Measurements from ENCODE around the gene SLC19A2.

Gene SLC19A2

DNA sequence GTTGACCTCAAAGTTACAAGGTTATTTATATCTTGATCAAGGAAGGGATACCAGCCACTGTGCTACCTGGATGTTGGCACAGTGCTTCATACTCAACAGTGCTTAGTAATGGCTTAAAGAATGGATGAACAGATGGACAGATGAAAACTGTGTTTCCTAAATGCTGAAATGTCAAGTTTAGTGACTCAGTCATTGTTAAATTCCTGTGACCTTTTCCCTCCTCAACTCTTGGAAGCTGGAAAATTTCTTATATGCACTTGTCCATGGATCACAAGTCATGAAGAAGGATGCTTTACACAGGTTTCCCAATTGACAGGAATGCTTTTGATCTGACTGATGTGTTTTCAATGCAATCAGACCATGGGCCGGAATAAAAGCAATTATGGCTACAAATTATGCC is 39.6 kb upstream of the SLC19A2 start:
- Histone ChIP-seq H3K27me3 (ENCODE audit: control insufficient read depth, insufficient read depth, low read length) (no peaks in the 10 kb centered on the region), H3K4me3 (ENCODE audit: low read length) (no peak overlapping the region), H3K9me3 (ENCODE audit: control insufficient read depth, insufficient read depth, low read length) (no peaks in the 10 kb centered on the region), H3K4me1 (ENCODE audit: control insufficient read depth, insufficient read depth, low read length) (no peaks in the 10 kb centered on the region; the same call in 1 of the 2 replicates), H3K36me3 (ENCODE audit: control insufficient read depth, insufficient read depth, low read length) (no peaks in the 10 kb centered on the region), H3K27ac (ENCODE audit: low read length) (no peak overlapping the region)
- WGBS (ENCODE audit: insufficient coverage, insufficient read length), result no CpG with 5 or more reads among the region's 1 CpG
- DNase-seq (ENCODE audit: low read depth, low spot score), result no peak

DNA sequence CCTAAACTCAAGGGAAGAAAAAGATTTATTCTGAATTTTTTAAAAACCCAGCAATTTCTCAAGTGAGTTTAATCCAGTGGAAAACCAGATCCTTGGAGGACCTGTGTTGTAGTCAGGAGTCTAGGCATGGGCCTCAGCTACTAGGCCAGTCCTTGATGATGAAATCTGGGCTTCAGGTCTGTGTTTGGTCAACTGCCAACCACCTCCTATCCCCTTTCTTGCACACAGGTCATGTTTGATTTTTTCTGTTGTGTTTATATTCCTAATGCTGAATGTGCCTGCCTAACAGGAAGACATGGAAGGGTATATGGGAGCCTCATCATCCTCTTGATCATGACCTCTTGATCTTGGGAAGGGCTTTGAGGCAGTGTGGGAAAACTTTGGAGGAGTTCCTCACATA is 38.2 kb upstream of the SLC19A2 start:
- no peak overlapping the region for H3K27ac ChIP-seq (ENCODE audit: low read length)
- H3K27me3 ChIP-seq (ENCODE audit: control insufficient read depth, insufficient read depth, low read length), result no peaks in the 10 kb centered on the region
- no peaks in the 10 kb centered on the region for H3K9me3 ChIP-seq (ENCODE audit: control insufficient read depth, insufficient read depth, low read length)
- no peak overlapping the region for H3K4me3 ChIP-seq (ENCODE audit: low read length)
- no peaks in the 10 kb centered on the region; the same call in 1 of the 2 replicates for H3K4me1 ChIP-seq (ENCODE audit: control insufficient read depth, insufficient read depth, low read length)
- DNase-seq (ENCODE audit: low read depth, low spot score), result no peak
- no peaks in the 10 kb centered on the region for H3K36me3 ChIP-seq (ENCODE audit: control insufficient read depth, insufficient read depth, low read length)

DNA sequence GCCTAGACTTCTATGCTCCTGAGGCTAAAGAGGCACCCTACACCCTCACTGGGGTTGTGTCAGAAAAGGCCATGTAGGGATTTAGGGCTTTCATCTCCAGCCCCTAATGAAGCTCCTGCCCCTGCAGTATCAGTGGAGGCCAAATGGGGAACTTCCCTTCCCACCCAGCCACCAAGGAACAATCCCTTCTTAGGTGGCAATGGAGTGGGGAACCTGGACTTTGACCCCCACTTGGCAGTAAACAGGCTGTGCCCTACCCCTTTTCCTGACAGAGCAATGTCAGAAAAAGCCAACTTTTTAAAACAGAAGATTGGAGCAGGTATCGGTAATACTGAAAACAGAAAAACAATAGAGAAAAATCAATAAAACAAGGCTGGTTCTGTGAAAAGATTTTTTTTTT is 35.5 kb upstream of the SLC19A2 start:
- Histone ChIP-seq H3K36me3 (ENCODE audit: control insufficient read depth, insufficient read depth, low read length) (no peaks in the 10 kb centered on the region), H3K4me3 (ENCODE audit: low read length) (no peak overlapping the region), H3K27me3 (ENCODE audit: control insufficient read depth, insufficient read depth, low read length) (no peaks in the 10 kb centered on the region), H3K27ac (ENCODE audit: low read length) (no peak overlapping the region), H3K4me1 (ENCODE audit: control insufficient read depth, insufficient read depth, low read length) (no peaks in the 10 kb centered on the region), H3K9me3 (ENCODE audit: control insufficient read depth, insufficient read depth, low read length) (no peaks in the 10 kb centered on the region)
- DNase-seq (ENCODE audit: low read depth, low spot score), result no peak
- WGBS (ENCODE audit: insufficient coverage, insufficient read length), result no CpG with 5 or more reads among the region's 1 CpG

DNA sequence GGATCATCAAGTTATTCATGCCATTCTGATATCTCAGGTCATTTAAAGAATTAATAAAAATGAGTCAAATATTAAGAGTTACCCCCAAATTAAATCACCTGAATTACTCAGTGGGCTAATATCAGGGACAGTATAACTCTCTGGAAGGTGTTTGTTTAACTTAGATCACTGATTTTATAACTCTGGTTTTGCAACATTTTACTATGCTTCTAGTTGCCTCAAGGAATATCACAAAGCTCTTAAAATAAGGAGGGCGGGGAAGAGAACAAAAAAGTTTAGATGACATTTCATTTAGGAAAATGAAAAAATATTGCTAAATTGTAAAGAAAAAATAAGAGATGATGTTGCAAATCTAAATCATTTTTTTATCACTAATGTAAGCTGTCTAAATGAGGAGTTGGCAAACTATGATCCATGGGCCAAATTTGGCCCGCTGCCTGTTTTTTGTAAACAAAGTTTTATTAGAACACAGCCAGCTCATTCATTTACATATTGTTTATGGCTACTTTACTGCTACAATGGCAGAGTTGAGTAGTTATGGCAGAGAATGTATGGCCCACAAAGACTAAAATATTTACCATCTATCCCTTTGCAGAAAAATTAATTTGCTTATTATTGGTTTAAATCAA is 31.9 kb upstream of the SLC19A2 start:
- DNase-seq (ENCODE audit: low read depth, low spot score), result no peak
- Histone ChIP-seq H3K9me3 (ENCODE audit: control insufficient read depth, insufficient read depth, low read length) (no peaks in the 10 kb centered on the region), H3K36me3 (ENCODE audit: control insufficient read depth, insufficient read depth, low read length) (no peaks in the 10 kb centered on the region), H3K27ac (ENCODE audit: low read length) (no peak overlapping the region), H3K4me1 (ENCODE audit: control insufficient read depth, insufficient read depth, low read length) (no peaks in the 10 kb centered on the region), H3K4me3 (ENCODE audit: low read length) (no peak overlapping the region), H3K27me3 (ENCODE audit: control insufficient read depth, insufficient read depth, low read length) (no peaks in the 10 kb centered on the region)
- WGBS (ENCODE audit: insufficient coverage, insufficient read length), result no CpG with 5 or more reads among the region's 2 CpGs

DNA sequence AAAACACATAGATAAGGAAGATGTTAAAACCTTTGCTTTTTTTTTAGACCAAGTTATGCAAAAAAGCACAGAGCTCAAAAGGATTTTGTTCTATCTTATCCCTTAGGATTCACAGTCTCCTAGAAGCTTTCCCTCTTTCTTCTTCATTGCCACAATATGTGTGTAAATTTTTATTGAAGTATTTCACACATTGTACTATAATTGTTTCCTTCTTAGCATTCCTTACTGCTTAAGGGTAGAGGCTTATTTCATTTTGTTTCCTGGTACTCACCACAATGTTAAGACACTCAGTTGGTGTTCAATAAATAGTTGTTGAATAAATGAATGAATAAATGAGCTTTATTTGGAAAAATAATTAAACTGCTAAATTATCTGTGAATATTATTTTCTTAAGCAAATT is 29.9 kb upstream of the SLC19A2 start:
- DNase-seq (ENCODE audit: low read depth, low spot score), result no peak
- no peaks in the 10 kb centered on the region for H3K27me3 ChIP-seq (ENCODE audit: control insufficient read depth, insufficient read depth, low read length)
- H3K27ac ChIP-seq (ENCODE audit: low read length), result no peak overlapping the region
- no peaks in the 10 kb centered on the region for H3K9me3 ChIP-seq (ENCODE audit: control insufficient read depth, insufficient read depth, low read length)
- no peaks in the 10 kb centered on the region for H3K4me1 ChIP-seq (ENCODE audit: control insufficient read depth, insufficient read depth, low read length)
- no peak overlapping the region for H3K4me3 ChIP-seq (ENCODE audit: low read length)
- no peaks in the 10 kb centered on the region for H3K36me3 ChIP-seq (ENCODE audit: control insufficient read depth, insufficient read depth, low read length)

DNA sequence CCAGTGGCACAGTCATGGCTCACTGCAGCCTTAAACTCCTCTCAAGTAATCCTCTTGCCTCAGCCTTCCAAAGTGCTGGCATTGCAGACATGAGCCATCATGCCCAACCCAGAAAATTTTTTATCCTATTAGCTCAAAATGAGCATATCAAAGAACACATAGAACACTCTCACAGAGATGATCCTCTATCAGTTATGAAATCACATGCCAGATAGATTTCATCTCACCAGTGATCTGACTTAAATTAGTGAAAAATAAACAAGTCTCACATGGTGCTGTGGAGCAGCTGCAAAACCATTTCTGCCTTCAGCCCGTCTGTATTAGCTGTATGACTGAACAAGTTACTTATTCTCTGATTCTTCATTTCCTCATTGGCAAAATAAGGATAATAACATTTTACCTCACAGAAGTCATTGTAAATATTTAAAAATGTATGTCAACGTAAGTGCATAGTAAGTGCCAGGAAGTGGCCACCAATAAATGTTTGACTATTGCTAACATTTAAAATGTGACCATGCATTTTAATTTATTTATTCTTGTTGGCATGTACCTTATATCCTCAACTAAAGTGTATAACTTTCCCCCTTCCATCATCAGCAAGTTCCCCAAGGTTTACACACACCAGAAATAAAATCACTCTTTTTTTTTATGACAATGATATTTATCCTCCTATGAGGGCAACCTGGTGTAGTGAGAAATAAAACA is 29.0 kb upstream of the SLC19A2 start:
- H3K36me3 ChIP-seq (ENCODE audit: control insufficient read depth, insufficient read depth, low read length), result no peaks in the 10 kb centered on the region
- H3K4me3 ChIP-seq (ENCODE audit: low read length), result no peak overlapping the region
- H3K4me1 ChIP-seq (ENCODE audit: control insufficient read depth, insufficient read depth, low read length), result no peaks in the 10 kb centered on the region
- no peaks in the 10 kb centered on the region for H3K27me3 ChIP-seq (ENCODE audit: control insufficient read depth, insufficient read depth, low read length)
- no peak for DNase-seq (ENCODE audit: low read depth, low spot score)
- no peaks in the 10 kb centered on the region for H3K9me3 ChIP-seq (ENCODE audit: control insufficient read depth, insufficient read depth, low read length)
- H3K27ac ChIP-seq (ENCODE audit: low read length), result no peak overlapping the region
- WGBS (ENCODE audit: insufficient coverage, insufficient read length), result no CpG with 5 or more reads among the region's 2 CpGs

DNA sequence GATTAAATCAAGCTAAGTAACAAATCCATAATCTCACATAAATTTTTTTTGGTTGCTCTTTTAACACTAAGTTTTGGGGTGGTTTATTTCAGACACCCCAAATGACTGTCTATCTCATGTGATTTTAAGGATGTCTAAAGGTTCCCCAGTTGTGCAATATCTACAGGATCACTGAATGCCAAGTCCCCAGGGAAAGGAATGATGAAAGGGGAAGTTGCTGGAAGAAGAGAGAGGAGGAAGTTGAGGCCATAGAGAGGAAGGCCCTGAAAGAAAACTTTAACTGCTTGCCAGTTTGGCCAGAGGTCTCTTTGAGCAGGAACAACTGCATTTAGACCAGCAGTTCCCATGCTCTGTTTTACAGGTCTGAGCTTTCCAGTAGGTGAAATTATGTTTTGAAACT is 27.5 kb upstream of the SLC19A2 start:
- H3K9me3 ChIP-seq (ENCODE audit: control insufficient read depth, insufficient read depth, low read length), result no peaks in the 10 kb centered on the region
- DNase-seq (ENCODE audit: low read depth, low spot score), result no peak
- no peaks in the 10 kb centered on the region for H3K36me3 ChIP-seq (ENCODE audit: control insufficient read depth, insufficient read depth, low read length)
- H3K27me3 ChIP-seq (ENCODE audit: control insufficient read depth, insufficient read depth, low read length), result no peaks in the 10 kb centered on the region
- no peak overlapping the region for H3K4me3 ChIP-seq (ENCODE audit: low read length)
- H3K4me1 ChIP-seq (ENCODE audit: control insufficient read depth, insufficient read depth, low read length), result no peaks in the 10 kb centered on the region
- no peak overlapping the region for H3K27ac ChIP-seq (ENCODE audit: low read length)

DNA sequence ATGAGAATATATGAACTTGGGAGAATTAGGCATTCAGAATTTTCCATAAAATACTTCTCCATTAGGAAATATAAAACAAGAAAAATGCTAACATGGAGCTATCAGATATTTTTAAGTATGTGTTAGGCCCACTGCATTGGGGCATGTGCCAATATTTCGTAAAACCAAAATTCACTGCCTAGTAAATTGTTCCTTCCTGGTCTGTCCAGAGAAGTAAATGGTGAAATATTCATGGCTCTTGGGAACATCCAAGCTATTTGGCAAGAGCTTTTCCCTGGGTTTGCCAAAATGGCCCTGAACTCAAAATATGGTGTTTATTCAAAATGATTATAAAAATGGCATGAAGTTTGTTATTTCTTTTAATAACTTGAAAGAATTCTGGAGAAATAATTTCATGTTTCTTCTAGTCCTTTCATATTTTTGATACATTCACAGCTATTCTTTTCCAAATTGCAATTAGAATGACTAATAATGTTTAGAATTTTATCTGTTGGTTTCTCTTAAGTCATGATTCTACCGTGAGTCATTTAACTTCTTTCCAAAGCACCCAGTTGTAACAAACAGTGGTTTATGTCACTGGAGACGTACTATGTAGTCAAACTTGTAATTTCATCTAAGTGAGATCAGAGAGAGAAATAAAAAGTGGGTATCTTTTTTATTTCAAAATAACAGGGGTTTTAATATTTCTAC is 25.7 kb upstream of the SLC19A2 start:
- Histone ChIP-seq H3K27ac (ENCODE audit: low read length) (no peak overlapping the region), H3K4me3 (ENCODE audit: low read length) (no peak overlapping the region), H3K36me3 (ENCODE audit: control insufficient read depth, insufficient read depth, low read length) (no peaks in the 10 kb centered on the region), H3K9me3 (ENCODE audit: control insufficient read depth, insufficient read depth, low read length) (no peaks in the 10 kb centered on the region), H3K4me1 (ENCODE audit: control insufficient read depth, insufficient read depth, low read length) (no peaks in the 10 kb centered on the region), H3K27me3 (ENCODE audit: control insufficient read depth, insufficient read depth, low read length) (no peaks in the 10 kb centered on the region)
- DNase-seq (ENCODE audit: low read depth, low spot score), result no peak
- no CpG with 5 or more reads among the region's 3 CpGs for WGBS (ENCODE audit: insufficient coverage, insufficient read length)

DNA sequence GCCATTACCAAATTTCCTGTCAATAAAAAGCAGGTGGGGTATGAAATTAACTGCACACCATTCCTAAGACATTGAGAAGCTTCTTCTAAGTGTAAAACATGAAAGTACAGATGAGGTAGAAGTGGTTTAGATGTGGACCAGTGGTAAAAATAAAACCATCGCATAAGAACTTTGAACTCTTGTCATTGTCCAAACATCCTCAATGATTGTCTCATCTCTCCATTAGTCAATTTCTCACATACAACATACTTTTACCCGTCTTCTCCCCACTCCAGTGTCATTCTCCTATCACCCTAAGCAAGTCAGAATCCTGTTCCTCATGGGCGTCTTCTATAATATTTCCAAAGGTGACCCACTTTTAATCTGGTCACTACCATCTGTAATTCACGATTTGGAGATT is 24.3 kb upstream of the SLC19A2 start:
- DNase-seq (ENCODE audit: low read depth, low spot score), result no peak
- Histone ChIP-seq H3K4me1 (ENCODE audit: control insufficient read depth, insufficient read depth, low read length) (no peaks in the 10 kb centered on the region), H3K27me3 (ENCODE audit: control insufficient read depth, insufficient read depth, low read length) (no peaks in the 10 kb centered on the region), H3K4me3 (ENCODE audit: low read length) (no peak overlapping the region), H3K27ac (ENCODE audit: low read length) (no peak overlapping the region), H3K9me3 (ENCODE audit: control insufficient read depth, insufficient read depth, low read length) (no peaks in the 10 kb centered on the region), H3K36me3 (ENCODE audit: control insufficient read depth, insufficient read depth, low read length) (no peaks in the 10 kb centered on the region)
- 100% methylated on average over 1 of the region's 4 CpGs for WGBS (ENCODE audit: insufficient coverage, insufficient read length)

DNA sequence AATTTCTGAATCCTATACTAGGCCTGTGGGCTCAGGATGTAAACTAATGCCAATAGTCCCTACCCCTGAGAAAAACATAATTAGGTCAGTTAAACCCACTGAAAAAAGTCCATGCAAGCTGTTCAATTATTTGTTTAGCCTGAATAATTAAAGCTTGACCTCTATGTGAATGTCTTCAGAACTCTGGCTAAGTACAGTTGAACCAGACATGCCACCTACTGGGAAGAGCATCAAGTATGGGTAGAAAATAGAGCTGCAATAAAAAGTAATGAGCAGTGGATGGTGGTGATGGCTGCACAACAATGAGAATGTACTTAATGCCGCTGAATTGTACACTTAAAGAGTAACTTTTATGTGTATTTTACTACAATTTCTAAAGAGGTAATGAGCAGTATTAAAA is 23.6 kb upstream of the SLC19A2 start:
- Histone ChIP-seq H3K4me1 (ENCODE audit: control insufficient read depth, insufficient read depth, low read length) (no peaks in the 10 kb centered on the region), H3K9me3 (ENCODE audit: control insufficient read depth, insufficient read depth, low read length) (no peaks in the 10 kb centered on the region), H3K36me3 (ENCODE audit: control insufficient read depth, insufficient read depth, low read length) (no peaks in the 10 kb centered on the region), H3K27ac (ENCODE audit: low read length) (no peak overlapping the region), H3K4me3 (ENCODE audit: low read length) (no peak overlapping the region), H3K27me3 (ENCODE audit: control insufficient read depth, insufficient read depth, low read length) (no peaks in the 10 kb centered on the region)
- DNase-seq (ENCODE audit: low read depth, low spot score), result no peak
- no CpG with 5 or more reads among the region's 1 CpG for WGBS (ENCODE audit: insufficient coverage, insufficient read length)
